ENCODE measurements around the gene WDR62.
A peak's percentile ranks its signal among the peaks of the same experiment; 100 is the strongest.

The WDR62 gene

DNA sequence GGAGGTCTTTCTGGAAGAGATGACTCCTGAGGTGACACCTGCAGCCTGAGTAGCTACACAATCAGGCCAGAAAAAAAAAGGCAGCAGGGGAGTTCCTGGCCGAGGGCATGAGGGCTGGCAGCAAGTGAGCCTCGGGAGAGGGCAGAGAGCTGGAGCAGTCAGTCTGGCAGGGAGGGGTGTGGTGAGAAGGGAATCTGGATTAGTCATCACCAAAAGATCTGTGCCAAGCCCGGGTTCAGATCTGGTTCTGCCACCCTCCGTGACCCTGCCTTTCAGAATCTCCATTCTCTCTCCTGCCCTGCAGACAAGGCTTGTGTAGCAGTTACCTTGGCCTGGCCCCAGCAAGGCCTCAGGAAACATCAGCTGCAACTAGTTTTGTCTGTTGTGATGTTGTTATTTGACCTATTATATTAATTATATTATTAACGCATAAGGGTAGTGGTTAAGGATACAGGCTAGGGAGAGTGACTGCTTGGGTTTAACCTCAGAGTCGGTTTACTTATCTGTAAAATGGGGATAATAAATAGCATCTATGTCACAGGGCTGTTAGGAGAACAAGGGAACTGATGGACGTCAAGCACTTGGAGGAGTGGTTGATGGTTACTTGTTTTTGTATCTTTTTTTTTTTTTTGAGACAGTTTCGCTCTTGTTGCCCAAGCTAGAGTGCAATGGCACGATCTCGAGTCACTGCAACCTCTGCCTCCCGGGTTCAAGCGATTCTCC is 82.4 kb downstream of the WDR62 start (continued):
- TF ChIP-seq, protein P1, sequence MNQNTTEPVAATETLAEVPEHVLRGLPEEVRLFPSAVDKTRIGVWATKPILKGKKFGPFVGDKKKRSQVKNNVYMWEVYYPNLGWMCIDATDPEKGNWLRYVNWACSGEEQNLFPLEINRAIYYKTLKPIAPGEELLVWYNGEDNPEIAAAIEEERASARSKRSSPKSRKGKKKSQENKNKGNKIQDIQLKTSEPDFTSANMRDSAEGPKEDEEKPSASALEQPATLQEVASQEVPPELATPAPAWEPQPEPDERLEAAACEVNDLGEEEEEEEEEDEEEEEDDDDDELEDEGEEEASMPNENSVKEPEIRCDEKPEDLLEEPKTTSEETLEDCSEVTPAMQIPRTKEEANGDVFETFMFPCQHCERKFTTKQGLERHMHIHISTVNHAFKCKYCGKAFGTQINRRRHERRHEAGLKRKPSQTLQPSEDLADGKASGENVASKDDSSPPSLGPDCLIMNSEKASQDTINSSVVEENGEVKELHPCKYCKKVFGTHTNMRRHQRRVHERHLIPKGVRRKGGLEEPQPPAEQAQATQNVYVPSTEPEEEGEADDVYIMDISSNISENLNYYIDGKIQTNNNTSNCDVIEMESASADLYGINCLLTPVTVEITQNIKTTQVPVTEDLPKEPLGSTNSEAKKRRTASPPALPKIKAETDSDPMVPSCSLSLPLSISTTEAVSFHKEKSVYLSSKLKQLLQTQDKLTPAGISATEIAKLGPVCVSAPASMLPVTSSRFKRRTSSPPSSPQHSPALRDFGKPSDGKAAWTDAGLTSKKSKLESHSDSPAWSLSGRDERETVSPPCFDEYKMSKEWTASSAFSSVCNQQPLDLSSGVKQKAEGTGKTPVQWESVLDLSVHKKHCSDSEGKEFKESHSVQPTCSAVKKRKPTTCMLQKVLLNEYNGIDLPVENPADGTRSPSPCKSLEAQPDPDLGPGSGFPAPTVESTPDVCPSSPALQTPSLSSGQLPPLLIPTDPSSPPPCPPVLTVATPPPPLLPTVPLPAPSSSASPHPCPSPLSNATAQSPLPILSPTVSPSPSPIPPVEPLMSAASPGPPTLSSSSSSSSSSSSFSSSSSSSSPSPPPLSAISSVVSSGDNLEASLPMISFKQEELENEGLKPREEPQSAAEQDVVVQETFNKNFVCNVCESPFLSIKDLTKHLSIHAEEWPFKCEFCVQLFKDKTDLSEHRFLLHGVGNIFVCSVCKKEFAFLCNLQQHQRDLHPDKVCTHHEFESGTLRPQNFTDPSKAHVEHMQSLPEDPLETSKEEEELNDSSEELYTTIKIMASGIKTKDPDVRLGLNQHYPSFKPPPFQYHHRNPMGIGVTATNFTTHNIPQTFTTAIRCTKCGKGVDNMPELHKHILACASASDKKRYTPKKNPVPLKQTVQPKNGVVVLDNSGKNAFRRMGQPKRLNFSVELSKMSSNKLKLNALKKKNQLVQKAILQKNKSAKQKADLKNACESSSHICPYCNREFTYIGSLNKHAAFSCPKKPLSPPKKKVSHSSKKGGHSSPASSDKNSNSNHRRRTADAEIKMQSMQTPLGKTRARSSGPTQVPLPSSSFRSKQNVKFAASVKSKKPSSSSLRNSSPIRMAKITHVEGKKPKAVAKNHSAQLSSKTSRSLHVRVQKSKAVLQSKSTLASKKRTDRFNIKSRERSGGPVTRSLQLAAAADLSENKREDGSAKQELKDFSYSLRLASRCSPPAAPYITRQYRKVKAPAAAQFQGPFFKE (tag by site-specific recombination; IDR thresholded peaks at IDR 0.05; ENCODE audit: borderline replicate concordance) = no peak
- TF ChIP-seq, protein P2, sequence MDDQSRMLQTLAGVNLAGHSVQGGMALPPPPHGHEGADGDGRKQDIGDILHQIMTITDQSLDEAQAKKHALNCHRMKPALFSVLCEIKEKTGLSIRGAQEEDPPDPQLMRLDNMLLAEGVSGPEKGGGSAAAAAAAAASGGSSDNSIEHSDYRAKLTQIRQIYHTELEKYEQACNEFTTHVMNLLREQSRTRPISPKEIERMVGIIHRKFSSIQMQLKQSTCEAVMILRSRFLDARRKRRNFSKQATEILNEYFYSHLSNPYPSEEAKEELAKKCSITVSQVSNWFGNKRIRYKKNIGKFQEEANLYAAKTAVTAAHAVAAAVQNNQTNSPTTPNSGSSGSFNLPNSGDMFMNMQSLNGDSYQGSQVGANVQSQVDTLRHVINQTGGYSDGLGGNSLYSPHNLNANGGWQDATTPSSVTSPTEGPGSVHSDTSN (CRISPR knock-in tag; IDR thresholded peaks at IDR 0.05) = no peak
- TF ChIP-seq ZNF311 (tag by site-specific recombination; IDR thresholded peaks at IDR 0.05; ENCODE audit: borderline replicate concordance) = no peak
- TF ChIP-seq SCRT1 (tag by site-specific recombination; IDR thresholded peaks at IDR 0.05; ENCODE audit: borderline replicate concordance) = no peak
- no peak for TF ChIP-seq ZNF169 (tag by site-specific recombination; IDR thresholded peaks at IDR 0.05)
- no peak for TF ChIP-seq ZNF747 (tag by site-specific recombination; IDR thresholded peaks at IDR 0.05)
- no peak for TF ChIP-seq ZFP41 (tag by site-specific recombination; IDR thresholded peaks at IDR 0.05; ENCODE audit: borderline replicate concordance)
- TF ChIP-seq ZNF239 (tag by site-specific recombination; IDR thresholded peaks at IDR 0.05) = no peak
- no peak for TF ChIP-seq ZNF426 (tag by site-specific recombination; IDR thresholded peaks at IDR 0.05)
- no peak for TF ChIP-seq ZNF423 (tag by site-specific recombination; IDR thresholded peaks at IDR 0.05)
- TF ChIP-seq, protein P3, sequence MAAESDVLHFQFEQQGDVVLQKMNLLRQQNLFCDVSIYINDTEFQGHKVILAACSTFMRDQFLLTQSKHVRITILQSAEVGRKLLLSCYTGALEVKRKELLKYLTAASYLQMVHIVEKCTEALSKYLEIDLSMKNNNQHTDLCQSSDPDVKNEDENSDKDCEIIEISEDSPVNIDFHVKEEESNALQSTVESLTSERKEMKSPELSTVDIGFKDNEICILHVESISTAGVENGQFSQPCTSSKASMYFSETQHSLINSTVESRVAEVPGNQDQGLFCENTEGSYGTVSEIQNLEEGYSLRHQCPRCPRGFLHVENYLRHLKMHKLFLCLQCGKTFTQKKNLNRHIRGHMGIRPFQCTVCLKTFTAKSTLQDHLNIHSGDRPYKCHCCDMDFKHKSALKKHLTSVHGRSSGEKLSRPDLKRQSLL (tag by site-specific recombination; IDR thresholded peaks at IDR 0.05) = no peak
- no peak for TF ChIP-seq ZNF16 (tag by site-specific recombination; IDR thresholded peaks at IDR 0.05; ENCODE audit: low read depth)
- TF ChIP-seq, protein P4, sequence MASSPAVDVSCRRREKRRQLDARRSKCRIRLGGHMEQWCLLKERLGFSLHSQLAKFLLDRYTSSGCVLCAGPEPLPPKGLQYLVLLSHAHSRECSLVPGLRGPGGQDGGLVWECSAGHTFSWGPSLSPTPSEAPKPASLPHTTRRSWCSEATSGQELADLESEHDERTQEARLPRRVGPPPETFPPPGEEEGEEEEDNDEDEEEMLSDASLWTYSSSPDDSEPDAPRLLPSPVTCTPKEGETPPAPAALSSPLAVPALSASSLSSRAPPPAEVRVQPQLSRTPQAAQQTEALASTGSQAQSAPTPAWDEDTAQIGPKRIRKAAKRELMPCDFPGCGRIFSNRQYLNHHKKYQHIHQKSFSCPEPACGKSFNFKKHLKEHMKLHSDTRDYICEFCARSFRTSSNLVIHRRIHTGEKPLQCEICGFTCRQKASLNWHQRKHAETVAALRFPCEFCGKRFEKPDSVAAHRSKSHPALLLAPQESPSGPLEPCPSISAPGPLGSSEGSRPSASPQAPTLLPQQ (tag by site-specific recombination; IDR thresholded peaks at IDR 0.05) = no peak
- TF ChIP-seq, protein P5, sequence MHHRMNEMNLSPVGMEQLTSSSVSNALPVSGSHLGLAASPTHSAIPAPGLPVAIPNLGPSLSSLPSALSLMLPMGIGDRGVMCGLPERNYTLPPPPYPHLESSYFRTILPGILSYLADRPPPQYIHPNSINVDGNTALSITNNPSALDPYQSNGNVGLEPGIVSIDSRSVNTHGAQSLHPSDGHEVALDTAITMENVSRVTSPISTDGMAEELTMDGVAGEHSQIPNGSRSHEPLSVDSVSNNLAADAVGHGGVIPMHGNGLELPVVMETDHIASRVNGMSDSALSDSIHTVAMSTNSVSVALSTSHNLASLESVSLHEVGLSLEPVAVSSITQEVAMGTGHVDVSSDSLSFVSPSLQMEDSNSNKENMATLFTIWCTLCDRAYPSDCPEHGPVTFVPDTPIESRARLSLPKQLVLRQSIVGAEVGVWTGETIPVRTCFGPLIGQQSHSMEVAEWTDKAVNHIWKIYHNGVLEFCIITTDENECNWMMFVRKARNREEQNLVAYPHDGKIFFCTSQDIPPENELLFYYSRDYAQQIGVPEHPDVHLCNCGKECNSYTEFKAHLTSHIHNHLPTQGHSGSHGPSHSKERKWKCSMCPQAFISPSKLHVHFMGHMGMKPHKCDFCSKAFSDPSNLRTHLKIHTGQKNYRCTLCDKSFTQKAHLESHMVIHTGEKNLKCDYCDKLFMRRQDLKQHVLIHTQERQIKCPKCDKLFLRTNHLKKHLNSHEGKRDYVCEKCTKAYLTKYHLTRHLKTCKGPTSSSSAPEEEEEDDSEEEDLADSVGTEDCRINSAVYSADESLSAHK (tag by site-specific recombination; IDR thresholded peaks at IDR 0.05) = no peak
- no peak for TF ChIP-seq KLF16 (tag by site-specific recombination; IDR thresholded peaks at IDR 0.05)
- no peak for TF ChIP-seq ZNF473 (tag by site-specific recombination; IDR thresholded peaks at IDR 0.05)
- TF ChIP-seq ZNF791 (tag by site-specific recombination; IDR thresholded peaks at IDR 0.05) = no peak
- TF ChIP-seq, protein P6, sequence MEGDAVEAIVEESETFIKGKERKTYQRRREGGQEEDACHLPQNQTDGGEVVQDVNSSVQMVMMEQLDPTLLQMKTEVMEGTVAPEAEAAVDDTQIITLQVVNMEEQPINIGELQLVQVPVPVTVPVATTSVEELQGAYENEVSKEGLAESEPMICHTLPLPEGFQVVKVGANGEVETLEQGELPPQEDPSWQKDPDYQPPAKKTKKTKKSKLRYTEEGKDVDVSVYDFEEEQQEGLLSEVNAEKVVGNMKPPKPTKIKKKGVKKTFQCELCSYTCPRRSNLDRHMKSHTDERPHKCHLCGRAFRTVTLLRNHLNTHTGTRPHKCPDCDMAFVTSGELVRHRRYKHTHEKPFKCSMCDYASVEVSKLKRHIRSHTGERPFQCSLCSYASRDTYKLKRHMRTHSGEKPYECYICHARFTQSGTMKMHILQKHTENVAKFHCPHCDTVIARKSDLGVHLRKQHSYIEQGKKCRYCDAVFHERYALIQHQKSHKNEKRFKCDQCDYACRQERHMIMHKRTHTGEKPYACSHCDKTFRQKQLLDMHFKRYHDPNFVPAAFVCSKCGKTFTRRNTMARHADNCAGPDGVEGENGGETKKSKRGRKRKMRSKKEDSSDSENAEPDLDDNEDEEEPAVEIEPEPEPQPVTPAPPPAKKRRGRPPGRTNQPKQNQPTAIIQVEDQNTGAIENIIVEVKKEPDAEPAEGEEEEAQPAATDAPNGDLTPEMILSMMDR (tag by site-specific recombination; IDR thresholded peaks at IDR 0.05) = no peak
- TF ChIP-seq ZBTB17 (tag by site-specific recombination; IDR thresholded peaks at IDR 0.05) = peak; percentile 94
- TF ChIP-seq ZBTB20 (tag by site-specific recombination; IDR thresholded peaks at IDR 0.05) = peak; percentile 95
- peak; percentile 35; the same call in 1 of the 2 replicates for TF ChIP-seq GLIS1 (tag by site-specific recombination; IDR thresholded peaks at IDR 0.05)
- TF ChIP-seq ZNF777 (tag by site-specific recombination; IDR thresholded peaks at IDR 0.05; ENCODE audit: borderline replicate concordance) = no peak
- no peak for TF ChIP-seq ZNF510 (tag by site-specific recombination; IDR thresholded peaks at IDR 0.05; ENCODE audit: insufficient replicate concordance)
- TF ChIP-seq GLIS2 (tag by site-specific recombination; IDR thresholded peaks at IDR 0.05) = no peak
- TF ChIP-seq ZNF133 (tag by site-specific recombination; IDR thresholded peaks at IDR 0.05) = no peak
- no peak for TF ChIP-seq ZNF140 (tag by site-specific recombination; IDR thresholded peaks at IDR 0.05)

Data from HEK293 (cell line).